GM12878 (cell line): ENCODE data around the gene ZFP91. TPM values are rescaled to one million over a fixed set of nuclear protein-coding genes. Genes with fewer than 3 reads are reported as not detected.

ENCODE experiments used
- ATAC-seq: fragments of 200-7000 bp; cut with Tn5 transposase; 3 replicates; pipeline ENCODE4 v1.9.1; 2020; ENCODE audit warnings: mild to moderate bottlenecking, moderate library complexity
- BruUV-seq: library from RNA; stranded (reverse); fragments of 400-500 nt; replicated peaks from 2 replicates; lab custom pipeline; 2021; lab: Mats Ljungman, UMichigan
- CTCF ChIA-PET: fragments of 300-600 bp; sonication (Branson Sonifier 250); formaldehyde crosslinking; extraction: SDS; loops from one replicate; lab custom pipeline; 2021; ENCODE audit warnings: inconsistent platforms; lab: Yijun Ruan, JAX
- POLR2A ChIA-PET: fragments of 350-600 bp; formaldehyde crosslinking; extraction: SDS; loops from one replicate; lab custom pipeline; 2021; ENCODE audit warnings: inconsistent platforms; lab: Charles Lee
- RAD21 ChIA-PET: fragments of 300-600 bp; sonication (Branson Sonifier 250); formaldehyde crosslinking; loops from one replicate; lab custom pipeline; 2023; ENCODE audit warnings: antibody characterized with exemption; ENCODE audit not compliant: unreplicated experiment; lab: Charles Lee
- SMC1A ChIA-PET: fragments of 300-600 bp; sonication (Branson Sonifier 250); formaldehyde crosslinking; loops from one replicate; lab custom pipeline; 2023; ENCODE audit not compliant: unreplicated experiment, uncharacterized antibody; lab: Charles Lee
- DNase-seq: peaks from one replicate; pipeline ENCODE4 v3.0.0-alpha.2; 2011; ENCODE audit warnings: low read depth, low spot score
- FAIRE-seq: peaks from 3 replicates; lab custom pipeline; 2011; peaks lifted over from hg19 to GRCh38; lab: Jason Lieb, UNC
- H2AFZ ChIP-seq: 2 replicates; pipeline ENCODE4 v1.6.0; 2011; ENCODE audit warnings: low read depth, low read length, control low read depth; ENCODE audit not compliant: control insufficient read depth
- H3K27ac ChIP-seq: 2 replicates; pipeline ENCODE4 v1.5.1; 2011; ENCODE audit warnings: control low read depth; ENCODE audit not compliant: control insufficient read depth, insufficient read depth
- H3K27me3 ChIP-seq, 2 experiments: replicated peaks in 1 of 2; 2 replicates each; pipeline versions ENCODE4 v1.6.0 to v1.6.1; 2011; ENCODE audit warnings: low read length in 1 of 2; ENCODE audit not compliant: control insufficient read depth in 2 of 2, insufficient read depth in 2 of 2
- H3K36me3 ChIP-seq, 2 experiments: 2 replicates each; pipeline ENCODE4 v1.5.1; 2011; ENCODE audit warnings: low read length in 1 of 2; ENCODE audit not compliant: control insufficient read depth in 2 of 2, insufficient read depth in 2 of 2
- H3K4me1 ChIP-seq: 2 replicates; pipeline ENCODE4 v1.6.1; 2011; ENCODE audit warnings: mild to moderate bottlenecking, low read length, moderate library complexity, mixed read lengths; ENCODE audit not compliant: control insufficient read depth, insufficient read depth
- H3K4me2 ChIP-seq: 2 replicates; pipeline ENCODE4 v1.6.0; 2011; ENCODE audit warnings: control low read depth; ENCODE audit not compliant: control insufficient read depth, insufficient read depth
- H3K4me3 ChIP-seq: fragments of 200-600 bp; sonication (generic); 2 replicates; pipeline ENCODE4 v1.5.1; 2016
- H3K79me2 ChIP-seq: 2 replicates; pipeline ENCODE4 v1.6.0; 2011; ENCODE audit warnings: low read length; ENCODE audit not compliant: control insufficient read depth, insufficient read depth
- H3K9ac ChIP-seq: 2 replicates; pipeline ENCODE4 v1.8.0; 2011; ENCODE audit warnings: low read length, control low read depth, mixed read lengths; ENCODE audit not compliant: control insufficient read depth, insufficient read depth
- H3K9me3 ChIP-seq: replicated peaks from 3 replicates; pipeline ENCODE4 v1.5.1; 2011; ENCODE audit warnings: mild to moderate bottlenecking, low read length; ENCODE audit not compliant: control insufficient read depth, insufficient read depth
- H4K20me1 ChIP-seq: 2 replicates; pipeline ENCODE4 v1.6.0; 2011; ENCODE audit not compliant: control insufficient read depth, insufficient read depth
- CHD2 ChIP-seq: IDR thresholded peaks from 2 replicates; pipeline ENCODE4 v1.6.1; 2011; ENCODE audit warnings: low read depth, low read length, improper control_type of control experiment, borderline replicate concordance
- CUX1 ChIP-seq: IDR thresholded peaks from 2 replicates; pipeline ENCODE4 v1.6.1; 2012; ENCODE audit warnings: improper control_type of control experiment, low read depth, low read length; ENCODE audit not compliant: insufficient replicate concordance
- NBN ChIP-seq: fragments of 450-650 bp; IDR thresholded peaks from 2 replicates; pipeline ENCODE4 v1.6.1; 2016
- RAD51 ChIP-seq: fragments of 450-650 bp; IDR thresholded peaks from 2 replicates; pipeline ENCODE4 v1.6.1; 2016; ENCODE audit warnings: moderate library complexity, mild to moderate bottlenecking, inconsistent platforms
- RBBP5 ChIP-seq: fragments of 200-600 bp; sonication (generic); conservative IDR thresholded peaks from 2 replicates; pipeline ENCODE4 v1.6.1; 2016
- ZNF622 ChIP-seq: fragments of 450-650 bp; IDR thresholded peaks from 2 replicates; pipeline ENCODE4 v1.6.1; 2017; ENCODE audit warnings: mild to moderate bottlenecking, inconsistent platforms
- WGBS: methylation state at CpG from one replicate; pipeline ENCODE4 v1.1.6; 2016; ENCODE audit warnings: low lambda C conversion rate; ENCODE audit not compliant: insufficient replicate concordance, insufficient coverage; ENCODE audit errors: missing lambda C conversion rate; 5-methylcytosine and 5-hydroxymethylcytosine counted together
- in situ Hi-C: fragments of 300-500 bp; cut with MboI; formaldehyde crosslinking; loops from 9 replicates; pipeline ENCODE4 v1.14.3; 2018; ENCODE audit warnings: mixed read lengths
- intact Hi-C: fragments of 100-400 bp; cut with micrococcal nuclease; formaldehyde crosslinking; loops from one replicate; pipeline ENCODE4 v1.14.2; 2022; ENCODE audit not compliant: unreplicated experiment
- polyA plus RNA-seq, 11 experiments: library from polyadenylated mRNA; depleted of rRNA in 4 of 11; unstranded in 6 of 11; stranded (reverse) in 5 of 11; fragments of >200 nt; fragmentation: Nextera tagmentation in 4 of 11; fragmentation: Illumina TruSeq in 1 of 11; extraction: Ambion mirVana in 4 of 11; extraction: Trizol in 1 of 11; gene quantifications; 1 replicate in 1 of 11; 2 replicates in 10 of 11; pipeline versions ENCODE4 v1.2.1 to v1.2.3, GENCODE V29; 2011 to 2016; ENCODE audit warnings: inconsistent platforms in 2 of 11, missing spikeins in 2 of 11, low read depth in 1 of 11
- total RNA-seq, 4 experiments: library from RNA; depleted of rRNA in 3 of 4; stranded (reverse); fragments of >200 nt in 3 of 4; fragmentation: Illumina TruSeq in 1 of 4; extraction: Trizol in 1 of 4; gene quantifications; 2 replicates each; pipeline versions ENCODE4 v1.2.1 to v1.2.3, GENCODE V29; 2013 to 2021

Gene ZFP91
- total and polyA plus RNA-seq, 10 of the 15 experiments (the other 5 are each of a cell fraction or from before 2014, with no cell fraction given): 12.9 to 54.1 (median 31.7) TPM

- SMC1A ChIA-PET: interaction anchor here (0.9 to 3.6 kb wide), 7 partner anchors 9 to 32 kb away, joined by 3 to 15 read pairs (median 3); no protein-coding TSS in a partner anchor
- WGBS: 66% methylated on average over 3 of the region's 3 CpGs
- Histone ChIP-seq H4K20me1 (no peaks in the 10 kb centered on the region), H3K4me3 (no peak overlapping the region), H3K4me2 (no peak overlapping the region), H2AFZ (no peak overlapping the region), H3K9me3 (no peaks in the 10 kb centered on the region; the same call in 2 of the 3 replicates), H3K27me3 (no peaks in the 10 kb centered on the region), H3K4me1 (peaks cover 2% of the 10 kb centered on the region), H3K9ac (no peak overlapping the region), H3K27ac (no peak overlapping the region), H3K36me3 (peaks cover 2 to 11% of the 10 kb centered on the region in 2 experiments), H3K79me2 (peaks cover 86% of the 10 kb centered on the region)
- RAD21 ChIA-PET: interaction anchor here (0.8 to 1.0 kb wide), 2 partner anchors 29 to 32 kb away, joined by 3 read pairs; no protein-coding TSS in a partner anchor
- BruUV-seq: no TSS peak
- CTCF ChIA-PET: interaction anchor here (0.8 to 2.0 kb wide), 8 partner anchors 9 to 538 kb away, joined by 3 to 7 read pairs (median 4); no protein-coding TSS in a partner anchor
- DNase-seq (no peak), ATAC-seq (peak; percentile 31), FAIRE-seq (no peak)
- POLR2A ChIA-PET: interaction anchor here (0.5 to 1.4 kb wide), 6 partner anchors 8 to 53 kb away, joined by 3 to 4 read pairs (median 3); no protein-coding TSS in a partner anchor
- intact Hi-C loops: no loop called here
- TF ChIP-seq RAD51 (no peak), RBBP5 (no peak), NBN (no peak), CUX1 (no peak), ZNF622 (no peak), CHD2 (no peak)
- in situ Hi-C loops: loop anchor here (25.0 kb wide), 2 partner anchors 1065 to 1260 kb away; partner anchors contain the start of genes P2RX3, PATL1 and SSRP1
Observed at GRCh38 chr11:58597486-58598144, 18.8 kb downstream of the ZFP91 start.
